ENCODE data around the gene HDLBP. TPM values are rescaled to one million over a fixed set of nuclear protein-coding genes. Genes with fewer than 3 reads are reported as not detected.
A peak's percentile ranks its signal among the peaks of the same experiment; 100 is the strongest.

HDLBP gene
- total RNA-seq, 1 experiment from 2014 or later: 350 TPM

- no peak for DNase-seq (ENCODE audit: low spot score)
Measured at GRCh38 chr2:241273210-241274020, 42.1 kb downstream of the HDLBP start.

- no peak for DNase-seq (ENCODE audit: low spot score)
Measured at GRCh38 chr2:241272303-241273209, 42.9 kb downstream of the HDLBP start.

- peak; percentile 63 for DNase-seq (ENCODE audit: low spot score)
Measured at GRCh38 chr2:241271706-241272302, 43.7 kb downstream of the HDLBP start.

GRCh38 chr2:241270531-241270930, 44.9 kb downstream of the HDLBP start:
- DNase-seq (ENCODE audit: low spot score): no peak

- no peak for DNase-seq (ENCODE audit: low spot score)
Measured at GRCh38 chr2:241269707-241270520, 45.6 kb downstream of the HDLBP start.

GRCh38 chr2:241268716-241269445, 46.6 kb downstream of the HDLBP start:
- DNase-seq (ENCODE audit: low spot score): peak; percentile 25

GRCh38 chr2:241268306-241268705, 47.2 kb downstream of the HDLBP start:
- no peak for DNase-seq (ENCODE audit: low spot score)

GRCh38 chr2:241267249-241268067, 48.0 kb downstream of the HDLBP start:
- DNase-seq (ENCODE audit: low spot score): no peak

GRCh38 chr2:241265506-241265905, 50.0 kb downstream of the HDLBP start:
- DNase-seq (ENCODE audit: low spot score): no peak

- DNase-seq (ENCODE audit: low spot score): no peak
Measured at GRCh38 chr2:241263061-241263460, 52.4 kb downstream of the HDLBP start.

GRCh38 chr2:241261628-241262027, 53.8 kb downstream of the HDLBP start:
- no peak for DNase-seq (ENCODE audit: low spot score)

GRCh38 chr2:241260911-241261310, 54.6 kb downstream of the HDLBP start:
- no peak for DNase-seq (ENCODE audit: low spot score)

- no peak for DNase-seq (ENCODE audit: low spot score)
Measured at GRCh38 chr2:241258505-241259280, 56.8 kb downstream of the HDLBP start.

- DNase-seq (ENCODE audit: low spot score): no peak
Measured at GRCh38 chr2:241257419-241258032, 57.9 kb downstream of the HDLBP start.

GRCh38 chr2:241256168-241256545, 59.3 kb downstream of the HDLBP start:
- no peak for DNase-seq (ENCODE audit: low spot score)

GRCh38 chr2:241255542-241256167, 59.8 kb downstream of the HDLBP start:
- no peak for DNase-seq (ENCODE audit: low spot score)

GRCh38 chr2:241254904-241255351, 60.5 kb downstream of the HDLBP start:
- DNase-seq (ENCODE audit: low spot score): no peak

All from H4 (cell line).